DND-41 (cell line): ENCODE data around the gene MAL.

Source experiments
- EZH2 ChIP-seq: IDR thresholded peaks from 3 replicates; pipeline ENCODE4 v1.6.1; 2012; ENCODE audit warnings: borderline replicate concordance, low read depth, mild to moderate bottlenecking, moderate library complexity, low read length, inconsistent platforms; ENCODE audit not compliant: severe bottlenecking
- TF ChIP-seq, protein P1 (sequence below): IDR thresholded peaks from 2 replicates; pipeline ENCODE4 v1.5.1; 2012; ENCODE audit warnings: borderline replicate concordance, low read length, moderate library complexity, mild to moderate bottlenecking; ENCODE audit not compliant: poor library complexity, severe bottlenecking; ENCODE audit errors: extremely low read depth

DNA sequence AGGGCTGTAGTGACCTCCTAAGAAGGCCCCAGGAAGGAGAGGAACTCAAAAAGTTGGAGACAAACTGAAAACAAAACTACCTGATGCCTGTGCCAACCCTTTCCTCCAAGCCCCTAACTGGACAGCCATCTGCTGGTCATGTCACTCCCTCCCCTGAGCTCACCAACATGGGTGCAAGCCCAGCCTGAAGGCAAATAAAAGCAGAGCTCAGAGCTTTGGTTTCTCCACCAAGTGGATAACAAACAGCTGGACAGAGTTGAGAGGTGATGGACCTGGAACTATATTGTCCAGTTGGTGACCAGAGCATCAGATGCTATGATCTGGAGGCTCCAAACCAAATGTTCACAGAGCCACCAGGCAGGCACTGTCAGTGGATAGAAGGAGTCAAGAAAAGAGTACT, 34.6 kb upstream of the MAL start:
- TF ChIP-seq, protein P1, sequence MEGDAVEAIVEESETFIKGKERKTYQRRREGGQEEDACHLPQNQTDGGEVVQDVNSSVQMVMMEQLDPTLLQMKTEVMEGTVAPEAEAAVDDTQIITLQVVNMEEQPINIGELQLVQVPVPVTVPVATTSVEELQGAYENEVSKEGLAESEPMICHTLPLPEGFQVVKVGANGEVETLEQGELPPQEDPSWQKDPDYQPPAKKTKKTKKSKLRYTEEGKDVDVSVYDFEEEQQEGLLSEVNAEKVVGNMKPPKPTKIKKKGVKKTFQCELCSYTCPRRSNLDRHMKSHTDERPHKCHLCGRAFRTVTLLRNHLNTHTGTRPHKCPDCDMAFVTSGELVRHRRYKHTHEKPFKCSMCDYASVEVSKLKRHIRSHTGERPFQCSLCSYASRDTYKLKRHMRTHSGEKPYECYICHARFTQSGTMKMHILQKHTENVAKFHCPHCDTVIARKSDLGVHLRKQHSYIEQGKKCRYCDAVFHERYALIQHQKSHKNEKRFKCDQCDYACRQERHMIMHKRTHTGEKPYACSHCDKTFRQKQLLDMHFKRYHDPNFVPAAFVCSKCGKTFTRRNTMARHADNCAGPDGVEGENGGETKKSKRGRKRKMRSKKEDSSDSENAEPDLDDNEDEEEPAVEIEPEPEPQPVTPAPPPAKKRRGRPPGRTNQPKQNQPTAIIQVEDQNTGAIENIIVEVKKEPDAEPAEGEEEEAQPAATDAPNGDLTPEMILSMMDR = no peak
- TF ChIP-seq EZH2 = no peak
